ENCODE data around the gene IFIT2.

DNA sequence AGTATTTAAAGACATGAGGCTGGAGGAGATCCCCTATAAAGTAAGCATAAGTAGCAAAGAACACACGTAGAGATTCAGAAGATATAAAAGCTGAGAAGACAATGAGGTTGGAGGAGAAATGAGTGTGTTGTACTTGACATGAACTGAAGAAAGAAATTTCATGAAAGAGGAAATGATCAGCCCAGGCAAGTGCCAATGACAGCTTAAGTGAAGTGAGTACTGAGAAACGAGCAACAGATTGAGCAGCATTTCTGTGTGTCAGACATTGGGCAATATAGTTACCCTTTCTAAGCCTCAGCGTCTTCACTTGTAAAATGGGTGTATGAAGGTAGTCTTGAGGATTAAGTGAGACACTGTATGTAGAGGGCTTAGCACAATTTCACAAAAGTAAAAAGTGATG, 45.5 kb upstream of the IFIT2 start:
- TF ChIP-seq TEAD4 (IDR thresholded peaks at IDR 0.05) (no peak), YY1 (IDR thresholded peaks at IDR 0.05; ENCODE audit: low read depth) (no peak)

All from Ishikawa (cell line).